Measurements from ENCODE around the gene MYRIP. TPM values are rescaled to one million over a fixed set of nuclear protein-coding genes. Genes with fewer than 3 reads are reported as not detected.

Gene MYRIP
- polyA plus RNA-seq, 3 donors, result not detected

- Mint-ChIP-seq H3K27me3 (ENCODE audit: low read depth in 3 of 3) (peaks cover 0 to 2% (median 0%) of the 10 kb centered on the region in 3 donors), H3K36me3 (peaks cover 0 to 2% of the 10 kb centered on the region in 2 donors), H3K9me3 (peaks cover 1 to 12% (median 4%) of the 10 kb centered on the region in 7 donors), H3K27ac (peak overlapping the region in 1 of 7 donors; percentile 35), H3K4me1 (no peaks in the 10 kb centered on the region), H3K4me3 (no peak overlapping the region)
- no peaks in the 10 kb centered on the region for H3K4me1 ChIP-seq (ENCODE audit: control insufficient read depth in 1 of 2, insufficient read depth in 2 of 2, low read length in 2 of 2)
- H3K9ac ChIP-seq (ENCODE audit: insufficient read depth, low read length, poor library complexity, severe bottlenecking), result no peak overlapping the region
- H3K9me3 ChIP-seq (replicated peaks in 1 of 2; ENCODE audit: control insufficient read depth in 1 of 2, insufficient read depth in 1 of 2, low read length in 2 of 2), result no peaks in the 10 kb centered on the region
- intact Hi-C loops (cut with micrococcal nuclease), result no loop called here
- no peak overlapping the region for H3K27ac ChIP-seq (ENCODE audit: low read depth in 1 of 2, low read length in 2 of 2)
- no peak overlapping the region for H2AFZ ChIP-seq (ENCODE audit: insufficient read depth, low read depth, low read length, poor library complexity, severe bottlenecking)
- H3K4me3 ChIP-seq (replicated peaks in 1 of 3; ENCODE audit: low read depth in 2 of 3, low read length in 3 of 3), result no peak overlapping the region
- H3K4me2 ChIP-seq (replicated peaks; ENCODE audit: extremely low read depth, low read length, poor library complexity, severe bottlenecking), result no peak overlapping the region
- WGBS (ENCODE audit: insufficient coverage), result 90% methylated on average over 4 of the region's 8 CpGs
- no peaks in the 10 kb centered on the region for H3K27me3 ChIP-seq (ENCODE audit: control insufficient read depth in 2 of 2, insufficient read depth in 2 of 2, low read length in 2 of 2)
- no peak for DNase-seq
- no peaks in the 10 kb centered on the region for H4K20me1 ChIP-seq (ENCODE audit: insufficient read depth, low read length)
- H3K79me2 ChIP-seq (ENCODE audit: insufficient read depth, low read length), result no peaks in the 10 kb centered on the region
- no peaks in the 10 kb centered on the region for H3K36me3 ChIP-seq (replicated peaks in 1 of 2; ENCODE audit: control insufficient read depth in 1 of 2, insufficient read depth in 2 of 2, low read length in 2 of 2)
- no peak for TF ChIP-seq CTCF (IDR thresholded peaks at IDR 0.05)
Measured at GRCh38 chr3:40237889-40238571, 428.6 kb downstream of the MYRIP start.

- no peaks in the 10 kb centered on the region for H3K79me2 ChIP-seq (ENCODE audit: insufficient read depth, low read length)
- intact Hi-C loops (cut with micrococcal nuclease), result no loop called here
Measured at GRCh38 chr3:40240921-40241320, 431.5 kb downstream of the MYRIP start.

More at GRCh38 chr3:40240921-40241320, 431.5 kb downstream of the MYRIP start:
- peaks cover 0 to 2% (median 0%) of the 10 kb centered on the region in 3 donors for H3K27me3 Mint-ChIP-seq (ENCODE audit: low read depth in 3 of 3)
- H3K4me1 ChIP-seq (ENCODE audit: control insufficient read depth in 1 of 2, insufficient read depth in 2 of 2, low read length in 2 of 2), result no peaks in the 10 kb centered on the region
- no CpG with 5 or more reads among the region's 1 CpG for WGBS (ENCODE audit: insufficient coverage)
- no peak overlapping the region for H3K4me2 ChIP-seq (replicated peaks; ENCODE audit: extremely low read depth, low read length, poor library complexity, severe bottlenecking)
- H3K9ac ChIP-seq (ENCODE audit: insufficient read depth, low read length, poor library complexity, severe bottlenecking), result no peak overlapping the region
- no peaks in the 10 kb centered on the region for H4K20me1 ChIP-seq (ENCODE audit: insufficient read depth, low read length)
- no peak overlapping the region for H3K4me3 ChIP-seq (replicated peaks in 1 of 3; ENCODE audit: low read depth in 2 of 3, low read length in 3 of 3)
- no peak overlapping the region for H3K27ac Mint-ChIP-seq
- H3K4me1 Mint-ChIP-seq, result no peaks in the 10 kb centered on the region
- H3K9me3 Mint-ChIP-seq, result peaks cover 0 to 9% (median 4%) of the 10 kb centered on the region in 7 donors
- H3K9me3 ChIP-seq (replicated peaks in 1 of 2; ENCODE audit: control insufficient read depth in 1 of 2, insufficient read depth in 1 of 2, low read length in 2 of 2), result no peaks in the 10 kb centered on the region
- peaks cover 0 to 2% of the 10 kb centered on the region in 2 donors for H3K36me3 Mint-ChIP-seq
- H3K27me3 ChIP-seq (ENCODE audit: control insufficient read depth in 2 of 2, insufficient read depth in 2 of 2, low read length in 2 of 2), result no peaks in the 10 kb centered on the region
- DNase-seq, result peak in 1 of 3 donors; percentile 25
- no peak overlapping the region for H3K4me3 Mint-ChIP-seq
- no peak for TF ChIP-seq CTCF (IDR thresholded peaks at IDR 0.05)
- H3K27ac ChIP-seq (ENCODE audit: low read depth in 1 of 2, low read length in 2 of 2), result no peak overlapping the region
- no peak overlapping the region for H2AFZ ChIP-seq (ENCODE audit: insufficient read depth, low read depth, low read length, poor library complexity, severe bottlenecking)
- H3K36me3 ChIP-seq (replicated peaks in 1 of 2; ENCODE audit: control insufficient read depth in 1 of 2, insufficient read depth in 2 of 2, low read length in 2 of 2), result no peaks in the 10 kb centered on the region
